GM18517 (cell line): Measurements from ENCODE around the gene IER2.
"Not testable (repeated sequence)": the region's sequence is repeated elsewhere in the genome, so short reads cannot be mapped to it uniquely, and the experiment has no call there.

Experiments used
- ATAC-seq: cut with Tn5 transposase; IDR thresholded peaks from one replicate; pipeline ENCODE4 v1.9.1; 2021; ENCODE audit warnings: mild to moderate bottlenecking, moderate library complexity; ENCODE audit not compliant: unreplicated experiment

IER2 gene

DNA sequence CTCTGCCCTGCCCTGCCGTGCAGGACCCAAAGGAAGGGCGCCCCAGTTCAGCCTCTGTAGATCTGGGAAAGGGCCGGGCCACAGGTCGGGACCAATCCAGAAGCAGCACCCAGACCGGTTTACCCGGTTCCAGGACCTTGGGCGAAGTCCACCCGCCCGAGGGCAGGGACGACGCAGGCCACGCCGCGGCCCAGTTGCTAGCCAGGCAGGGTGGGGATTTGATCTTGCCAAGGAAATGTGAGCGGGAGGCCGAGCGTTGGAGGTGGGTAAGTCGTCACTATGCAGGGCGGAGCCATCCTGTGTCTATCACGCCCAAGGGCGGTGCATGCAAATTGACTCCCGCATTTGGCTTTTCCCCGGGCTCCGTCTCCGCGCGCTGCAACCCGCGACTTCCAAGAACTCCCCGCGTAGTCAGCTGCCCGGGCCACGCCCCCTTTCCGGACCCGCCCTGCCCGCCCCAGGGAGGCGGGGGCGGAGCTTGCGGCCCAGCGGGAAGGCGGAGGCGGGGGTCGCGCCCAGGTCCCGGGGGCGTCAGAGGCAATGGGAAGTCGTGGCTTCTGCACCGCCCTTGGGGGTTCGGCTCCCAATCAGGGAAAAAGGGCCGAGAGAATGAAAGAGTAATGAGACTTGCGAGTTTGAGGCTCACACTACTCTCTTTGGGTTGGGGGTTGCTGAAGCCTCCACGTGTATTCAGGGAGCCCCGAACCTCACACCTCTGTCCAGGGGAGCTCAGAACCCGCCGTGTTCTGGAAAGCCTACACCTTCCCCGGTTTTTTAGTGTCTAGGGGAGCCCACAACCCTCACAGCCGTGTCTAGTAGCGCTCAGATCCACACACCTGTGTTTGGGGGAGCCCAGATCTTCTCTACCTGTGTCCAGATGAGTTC lies 12.8 kb downstream of the IER2 start:
- ATAC-seq: peak; percentile 45

DNA sequence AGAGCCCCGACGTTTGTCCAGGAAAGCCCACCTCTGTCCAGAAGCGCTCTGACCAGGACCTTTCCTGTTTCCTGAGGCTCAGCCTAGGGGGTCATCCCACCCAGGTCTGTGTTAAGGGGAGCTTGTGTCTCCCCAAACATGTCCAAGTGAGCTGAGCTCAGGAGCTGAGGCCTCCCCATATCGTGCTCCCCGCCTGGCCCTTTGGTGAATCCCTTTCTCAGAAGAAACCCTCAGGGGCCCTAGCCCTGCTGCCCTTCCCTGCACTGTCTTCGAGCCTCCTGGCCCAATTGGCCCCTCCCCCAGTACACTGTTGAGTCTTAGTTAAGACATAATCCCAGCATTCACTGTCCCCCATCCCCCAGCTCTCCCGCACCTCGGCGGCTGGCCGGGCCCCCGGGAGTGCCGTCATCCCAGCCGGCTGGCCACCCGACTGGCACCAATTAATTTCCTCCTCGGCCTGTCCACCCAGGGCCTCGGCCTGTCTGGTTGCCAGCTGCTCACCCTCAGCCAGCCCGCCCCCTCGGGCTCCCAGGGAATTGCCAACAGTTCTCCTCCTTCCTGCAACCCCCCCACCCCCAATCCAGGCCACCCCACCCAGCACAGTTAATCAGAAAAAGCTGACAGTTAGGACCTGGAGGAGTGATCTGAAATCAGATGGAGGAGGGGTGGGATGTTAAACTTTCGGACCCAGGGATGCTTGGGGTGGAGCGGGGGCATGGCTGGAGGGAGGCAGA lies 13.6 kb downstream of the IER2 start:
- ATAC-seq: no peak

DNA sequence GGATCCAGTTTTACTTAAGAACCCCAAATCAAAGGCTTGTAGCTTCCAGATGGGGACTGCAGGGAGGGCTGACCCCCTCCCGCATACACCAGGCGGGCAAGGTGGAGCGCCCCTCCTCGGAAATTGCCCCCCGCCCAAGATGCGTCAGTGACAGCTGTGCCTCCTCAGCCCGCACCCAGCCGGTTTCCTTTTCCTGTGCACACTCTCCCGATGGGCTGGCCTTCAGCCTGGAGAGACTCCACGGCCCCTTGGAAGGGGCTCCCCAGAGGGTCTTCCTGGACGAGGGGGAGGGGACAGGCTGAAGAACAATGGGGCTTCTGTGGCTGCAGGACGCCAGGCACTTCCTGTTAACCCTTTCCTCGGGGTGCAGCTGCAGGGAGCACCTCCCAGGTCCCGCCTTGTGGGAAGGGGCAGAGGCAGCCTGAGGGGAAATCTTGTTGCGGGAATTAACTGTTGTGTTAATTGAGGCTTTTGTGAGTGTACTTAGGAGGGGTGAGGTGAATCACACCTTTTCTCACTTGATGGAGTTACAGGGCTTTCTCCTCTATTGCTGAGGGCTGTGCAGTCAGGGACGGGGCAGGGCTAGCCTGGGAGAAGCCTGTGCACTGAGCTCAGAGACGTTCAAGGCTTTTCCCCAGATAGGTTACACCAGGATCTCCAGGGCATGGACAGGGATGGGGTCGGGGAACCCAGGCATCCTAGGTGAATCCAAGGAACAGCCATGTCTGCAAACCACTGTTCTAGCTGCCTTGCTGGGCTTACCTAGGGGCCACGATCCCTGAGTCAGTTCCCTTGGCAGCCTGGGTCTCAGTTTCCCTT lies 14.3 kb downstream of the IER2 start:
- no peak for ATAC-seq

GRCh38 chr19:13165162-13165997 lies 15.2 kb downstream of the IER2 start:
- no peak for ATAC-seq

DNA sequence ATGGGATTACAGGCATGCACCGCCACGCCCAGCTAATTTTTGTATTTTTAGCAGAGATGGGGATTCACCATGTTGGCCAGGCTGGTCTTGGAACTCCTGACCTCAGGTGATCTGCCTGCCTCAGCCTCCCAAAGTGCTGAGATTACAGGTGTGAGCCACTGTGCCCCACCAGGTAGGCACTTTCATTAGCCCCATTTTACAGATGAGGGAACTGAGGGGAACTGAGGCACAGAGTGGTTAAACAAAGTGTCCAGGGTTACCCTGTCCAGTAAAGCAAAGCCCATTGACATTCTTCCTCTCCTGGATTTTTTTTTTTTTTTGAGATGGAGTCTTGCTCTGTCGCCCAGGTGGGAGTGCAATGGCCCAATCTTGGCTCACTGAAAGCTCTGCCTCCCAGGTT lies 15.9 kb downstream of the IER2 start:
- not testable (repeated sequence) for ATAC-seq

GRCh38 chr19:13169769-13170168 lies 19.6 kb downstream of the IER2 start:
- no peak for ATAC-seq

- no peak for ATAC-seq
These were observed 20.9 kb downstream of the IER2 start for GRCh38 chr19:13171146-13171545.

DNA sequence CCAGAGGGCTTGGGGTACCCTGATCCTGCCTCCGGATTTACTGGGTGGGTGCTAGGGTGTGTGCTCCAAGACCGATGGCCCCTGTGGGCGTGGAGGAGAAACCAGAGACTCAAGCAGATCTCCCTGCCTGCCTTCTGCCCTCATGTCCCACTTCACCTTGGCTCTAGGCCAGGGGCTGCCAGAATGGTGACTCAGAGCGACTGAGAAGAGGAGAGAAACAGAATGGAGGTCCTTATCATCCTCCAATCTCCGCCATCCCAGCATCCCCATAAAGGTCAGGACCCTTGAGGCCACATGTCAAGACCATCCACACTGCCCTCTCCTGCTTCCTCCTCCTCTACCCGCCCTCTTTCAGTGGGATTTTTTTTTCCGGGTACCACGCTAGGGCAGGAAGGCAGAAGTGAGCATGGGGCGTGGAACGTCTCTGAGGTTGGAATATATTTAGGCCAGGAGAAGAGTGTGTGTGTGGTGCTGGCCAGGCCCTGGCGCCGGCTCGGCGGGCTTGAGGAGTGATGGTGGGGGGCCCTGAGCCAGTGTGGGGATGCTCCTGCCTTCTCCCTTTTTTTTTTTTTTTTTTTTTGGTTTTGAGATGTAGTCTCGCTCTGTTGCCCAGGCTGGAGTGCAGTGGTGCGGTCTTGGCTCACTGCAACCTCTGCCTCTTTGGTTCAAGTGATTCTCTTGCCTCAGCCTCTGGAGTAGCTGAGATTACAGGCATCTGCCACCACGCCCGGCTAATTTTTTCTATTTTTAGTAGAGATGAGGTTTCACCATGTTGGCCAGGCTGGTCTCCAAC lies 22.3 kb downstream of the IER2 start:
- no peak for ATAC-seq

DNA sequence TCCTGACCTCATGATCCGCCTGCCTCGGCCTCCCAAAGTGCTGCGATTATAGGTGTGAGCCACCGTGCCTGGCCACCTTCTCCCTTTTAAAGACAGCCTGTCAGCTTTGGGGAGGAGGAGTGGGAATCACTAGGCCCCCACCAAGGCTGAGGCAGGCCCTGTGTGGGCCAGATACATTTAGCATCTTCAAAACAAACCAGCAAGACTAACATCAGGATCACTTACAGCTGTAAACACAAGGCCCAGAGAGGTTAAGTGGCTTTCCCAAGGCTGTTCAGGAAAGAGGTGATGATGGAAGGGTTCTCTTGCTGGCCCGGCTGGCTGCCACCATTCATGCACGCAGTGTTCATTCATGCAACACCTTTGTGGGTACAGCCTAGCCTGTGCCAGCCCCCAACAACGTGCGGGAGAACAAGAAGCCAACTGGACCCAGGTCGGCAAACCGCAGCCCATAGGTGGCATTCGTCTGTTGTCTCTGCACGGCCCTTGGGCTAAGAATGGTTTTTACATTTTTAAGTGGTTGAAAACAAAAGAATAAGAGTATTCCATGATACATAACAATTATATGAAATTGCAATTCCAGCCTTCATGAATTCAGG lies 23.0 kb downstream of the IER2 start:
- no peak for ATAC-seq

DNA sequence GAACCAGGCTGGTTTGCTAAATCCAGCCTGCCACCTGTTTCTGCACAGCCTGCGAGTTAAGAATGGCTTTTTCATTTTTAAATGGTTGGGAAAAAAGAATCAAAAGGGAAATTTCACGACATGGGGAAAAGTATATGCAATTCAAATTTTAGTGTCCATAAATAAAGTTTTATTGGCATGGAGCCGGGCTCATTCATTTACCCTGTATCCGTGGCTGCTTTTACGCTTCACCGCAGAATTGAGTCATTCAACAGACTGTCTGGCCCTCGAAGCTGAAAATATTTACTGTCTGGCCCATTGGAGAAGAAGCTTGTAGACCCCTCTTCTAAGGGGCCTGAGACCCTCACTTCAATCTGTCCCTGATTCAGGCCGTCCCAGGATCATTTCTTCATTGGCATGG lies 26.1 kb downstream of the IER2 start:
- no peak for ATAC-seq

- ATAC-seq: not testable (repeated sequence)
These were observed 27.4 kb downstream of the IER2 start for GRCh38 chr19:13177584-13177983.

- not testable (repeated sequence) for ATAC-seq
These were observed 28.1 kb downstream of the IER2 start for GRCh38 chr19:13178291-13178690.

DNA sequence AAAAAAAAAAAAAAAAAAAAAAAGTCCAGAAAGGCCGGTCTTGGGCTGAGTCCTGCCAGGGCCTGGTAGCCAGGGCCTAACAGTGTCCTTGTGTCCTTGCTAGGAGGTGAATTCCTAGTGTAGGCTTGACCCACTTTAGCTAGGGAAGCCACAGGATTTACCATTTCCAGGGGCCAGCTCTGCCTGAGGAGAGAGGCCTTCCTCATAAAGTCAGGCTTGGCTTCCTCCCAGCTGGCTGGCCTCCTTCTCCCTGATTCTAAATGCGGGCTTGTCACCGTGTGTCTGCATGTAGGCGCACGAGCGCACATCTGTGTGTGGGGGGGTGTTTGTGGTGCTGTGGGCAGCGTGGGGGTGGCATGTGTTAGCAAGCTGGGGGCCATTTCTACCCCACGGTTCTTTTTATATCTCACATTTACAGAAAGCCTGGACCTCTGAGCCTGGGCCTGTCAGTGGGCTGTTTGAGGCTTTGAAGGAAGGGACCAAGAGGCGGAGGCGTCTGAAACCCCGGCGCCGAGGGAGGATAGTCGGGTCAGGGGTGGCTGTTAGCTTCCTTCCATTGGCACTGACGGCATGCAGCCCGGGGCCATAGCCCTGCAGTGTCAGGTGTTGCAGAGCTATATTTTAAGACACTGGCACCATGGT lies 31.7 kb downstream of the IER2 start:
- ATAC-seq: no peak

GRCh38 chr19:13184926-13185325 lies 34.7 kb downstream of the IER2 start:
- not testable (repeated sequence) for ATAC-seq

DNA sequence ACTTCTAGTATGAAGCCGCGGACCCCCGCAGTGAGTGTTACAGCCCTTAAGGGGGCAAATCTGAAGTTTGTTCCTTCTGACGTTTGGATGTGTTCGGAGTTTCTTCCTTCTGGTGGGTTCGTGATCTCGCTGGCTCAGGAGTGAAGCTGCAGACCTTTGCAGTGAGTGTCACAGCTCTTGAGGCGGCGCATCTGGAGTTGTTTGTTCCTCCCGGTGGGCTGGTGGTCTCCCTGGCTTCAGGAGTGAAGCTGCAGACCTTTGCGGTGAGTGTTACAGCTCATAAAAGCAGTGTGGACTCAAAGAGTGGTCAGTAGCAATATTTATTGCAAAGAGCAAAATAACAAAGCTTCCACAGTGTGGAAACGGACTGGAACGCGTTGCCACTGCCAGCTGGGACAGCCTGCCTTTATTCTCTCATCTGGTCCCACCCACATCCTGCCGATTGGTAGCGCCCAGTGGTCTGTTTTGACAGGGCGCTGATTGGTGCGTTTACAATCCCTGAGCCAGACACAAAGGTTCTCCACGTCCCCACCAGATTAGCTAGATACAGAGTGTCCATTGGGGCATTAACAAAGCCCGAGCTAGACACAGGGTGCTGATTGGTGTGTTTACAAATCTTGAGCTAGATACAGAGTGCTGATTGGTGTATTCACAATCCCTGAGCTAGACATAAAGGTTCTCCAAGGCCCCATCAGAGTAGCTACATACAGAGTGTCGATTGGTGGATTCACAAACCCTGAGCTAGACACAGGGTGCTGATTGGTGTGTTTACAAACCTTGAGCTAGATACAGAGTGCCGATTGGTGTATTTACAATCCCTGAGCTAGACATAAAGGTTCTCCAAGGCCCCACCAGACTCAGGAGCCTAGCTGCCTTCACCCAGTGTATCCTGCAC lies 35.8 kb downstream of the IER2 start:
- not testable (repeated sequence) for ATAC-seq

DNA sequence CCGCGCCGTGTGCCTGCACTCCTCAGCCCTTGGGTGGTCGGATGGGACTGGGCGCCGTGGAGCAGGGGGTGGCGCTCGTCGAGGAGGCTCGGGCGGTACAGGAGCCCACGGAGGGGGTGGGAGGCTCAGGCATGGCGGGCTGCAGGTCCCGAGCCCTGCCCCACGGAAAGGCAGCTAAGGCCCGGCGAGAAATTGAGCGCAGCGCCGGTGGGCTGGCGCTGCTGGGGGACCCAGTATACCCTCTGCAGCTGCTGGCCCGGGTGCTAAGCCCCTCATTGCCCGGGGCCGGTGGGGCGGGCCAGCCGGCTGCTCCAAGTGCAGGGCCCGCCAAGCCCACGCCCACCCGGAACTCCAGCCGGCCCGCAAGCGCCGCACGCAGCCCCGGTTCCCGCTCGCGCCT lies 36.5 kb downstream of the IER2 start:
- ATAC-seq: not testable (repeated sequence)

- ATAC-seq: no peak
These were observed 37.2 kb downstream of the IER2 start for GRCh38 chr19:13187419-13187818.

DNA sequence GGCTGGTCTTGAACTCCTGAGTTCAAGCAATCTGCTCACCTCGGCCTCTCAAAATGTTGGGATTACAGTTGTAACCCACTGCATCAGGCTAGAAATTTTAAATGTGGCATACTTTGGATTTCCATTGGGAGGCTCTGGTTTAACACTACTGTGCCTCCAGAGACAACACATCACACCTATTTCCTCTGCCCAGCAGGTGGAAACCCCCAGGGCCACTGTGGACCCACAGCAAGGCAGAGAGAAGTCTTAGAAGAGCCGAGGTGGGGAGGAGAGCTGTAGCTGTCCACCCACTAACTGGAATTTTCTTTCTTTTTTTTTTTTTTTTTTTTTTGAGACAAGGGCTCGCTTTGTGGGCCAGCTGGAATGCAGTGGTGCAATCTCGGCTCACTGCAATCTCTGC lies 39.4 kb downstream of the IER2 start:
- no peak for ATAC-seq
